PFSK-1 (cell line): ENCODE data around the gene SIDT2.

Source experiments
- POLR2AphosphoS5 ChIP-seq: IDR thresholded peaks from 2 replicates; pipeline ENCODE4 v1.6.1; 2012; ENCODE audit warnings: low read depth, mild to moderate bottlenecking, control low read depth, low read length, moderate library complexity
- TF ChIP-seq, protein P1 (sequence below), 2 experiments: IDR thresholded peaks; 2 replicates each; pipeline versions ENCODE4 v1.6.1 to v1.8.0; 2011 to 2012; ENCODE audit warnings: low read depth in 2 of 2, low read length in 2 of 2, control low read depth in 1 of 2, inconsistent platforms in 1 of 2, mild to moderate bottlenecking in 1 of 2, moderate library complexity in 1 of 2; ENCODE audit not compliant: insufficient read depth in 1 of 2

DNA sequence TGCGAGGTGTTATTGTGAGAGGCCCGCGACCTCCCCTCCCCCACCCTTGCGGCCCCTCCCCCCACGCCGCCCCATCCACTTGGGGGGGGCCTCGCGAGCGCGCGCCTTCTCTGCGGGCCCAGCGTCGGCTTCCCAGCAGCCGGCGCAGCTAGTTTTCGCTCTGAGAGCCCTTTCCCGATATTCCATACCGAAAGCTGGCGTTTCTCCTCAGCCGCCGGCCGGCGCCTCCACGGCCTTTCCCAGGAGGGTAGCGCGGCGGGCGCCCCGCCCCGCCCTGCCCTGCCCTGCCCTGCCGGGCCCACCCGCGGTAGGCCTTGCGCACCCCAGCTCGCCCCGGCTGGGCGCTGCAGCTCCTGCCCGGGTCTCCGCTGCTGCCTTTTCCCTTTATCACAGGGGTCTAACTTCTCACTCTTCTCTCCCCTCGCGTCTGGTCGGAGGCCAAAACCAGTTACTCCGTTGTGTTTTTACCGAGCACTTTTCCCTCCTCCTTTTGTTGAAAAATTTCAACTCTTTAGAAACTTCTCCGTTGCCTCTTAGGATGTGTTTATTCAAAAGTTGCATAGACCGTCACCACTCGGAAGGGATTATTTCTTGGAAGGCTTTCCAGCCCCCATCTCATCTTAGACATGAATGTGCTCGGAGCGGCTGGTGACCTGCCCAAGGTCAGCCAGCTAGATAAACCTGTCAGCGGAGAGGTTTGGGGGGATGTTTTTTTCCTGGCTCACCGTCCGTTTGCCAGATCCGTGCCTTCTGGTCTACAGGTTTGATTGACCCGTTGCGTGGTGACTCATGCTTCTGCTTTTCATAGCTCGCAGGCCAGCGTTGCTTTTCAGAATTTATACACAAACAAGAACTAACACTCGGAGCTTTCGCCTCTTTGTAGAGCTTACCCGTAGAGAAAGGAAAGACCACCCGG is 33.8 kb upstream of the SIDT2 start:
- TF ChIP-seq POLR2AphosphoS5: no peak
- TF ChIP-seq, protein P1, sequence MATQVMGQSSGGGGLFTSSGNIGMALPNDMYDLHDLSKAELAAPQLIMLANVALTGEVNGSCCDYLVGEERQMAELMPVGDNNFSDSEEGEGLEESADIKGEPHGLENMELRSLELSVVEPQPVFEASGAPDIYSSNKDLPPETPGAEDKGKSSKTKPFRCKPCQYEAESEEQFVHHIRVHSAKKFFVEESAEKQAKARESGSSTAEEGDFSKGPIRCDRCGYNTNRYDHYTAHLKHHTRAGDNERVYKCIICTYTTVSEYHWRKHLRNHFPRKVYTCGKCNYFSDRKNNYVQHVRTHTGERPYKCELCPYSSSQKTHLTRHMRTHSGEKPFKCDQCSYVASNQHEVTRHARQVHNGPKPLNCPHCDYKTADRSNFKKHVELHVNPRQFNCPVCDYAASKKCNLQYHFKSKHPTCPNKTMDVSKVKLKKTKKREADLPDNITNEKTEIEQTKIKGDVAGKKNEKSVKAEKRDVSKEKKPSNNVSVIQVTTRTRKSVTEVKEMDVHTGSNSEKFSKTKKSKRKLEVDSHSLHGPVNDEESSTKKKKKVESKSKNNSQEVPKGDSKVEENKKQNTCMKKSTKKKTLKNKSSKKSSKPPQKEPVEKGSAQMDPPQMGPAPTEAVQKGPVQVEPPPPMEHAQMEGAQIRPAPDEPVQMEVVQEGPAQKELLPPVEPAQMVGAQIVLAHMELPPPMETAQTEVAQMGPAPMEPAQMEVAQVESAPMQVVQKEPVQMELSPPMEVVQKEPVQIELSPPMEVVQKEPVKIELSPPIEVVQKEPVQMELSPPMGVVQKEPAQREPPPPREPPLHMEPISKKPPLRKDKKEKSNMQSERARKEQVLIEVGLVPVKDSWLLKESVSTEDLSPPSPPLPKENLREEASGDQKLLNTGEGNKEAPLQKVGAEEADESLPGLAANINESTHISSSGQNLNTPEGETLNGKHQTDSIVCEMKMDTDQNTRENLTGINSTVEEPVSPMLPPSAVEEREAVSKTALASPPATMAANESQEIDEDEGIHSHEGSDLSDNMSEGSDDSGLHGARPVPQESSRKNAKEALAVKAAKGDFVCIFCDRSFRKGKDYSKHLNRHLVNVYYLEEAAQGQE (IDR thresholded peaks at IDR 0.05; ENCODE audit: insufficient read depth in 1 of 2, low read depth in 2 of 2, low read length in 2 of 2): no peak
